IMR-90 (cell line): Measurements from ENCODE around the gene CD300C.

Experiments used
- BHLHE40 ChIP-seq: fragments of 150-350 bp; IDR thresholded peaks from 2 replicates; pipeline ENCODE4 v1.6.1; 2016; ENCODE audit warnings: mild to moderate bottlenecking, low read depth, low read length
- CEBPB ChIP-seq: IDR thresholded peaks from 2 replicates; pipeline ENCODE4 v1.6.1; 2012; ENCODE audit warnings: low read depth, low read length, improper control_type of control experiment
- FOS ChIP-seq: fragments of 150-350 bp; IDR thresholded peaks from 2 replicates; pipeline ENCODE4 v1.6.1; 2016; ENCODE audit warnings: low read depth, low read length
- MAZ ChIP-seq: IDR thresholded peaks from 2 replicates; pipeline ENCODE4 v1.6.1; 2012; ENCODE audit warnings: low read depth, mild to moderate bottlenecking, low read length, improper control_type of control experiment, moderate library complexity, borderline replicate concordance
- POLR2A ChIP-seq: IDR thresholded peaks from 2 replicates; pipeline ENCODE4 v1.6.1; 2012; ENCODE audit warnings: mild to moderate bottlenecking, low read depth, low read length
- RAD21 ChIP-seq: IDR thresholded peaks from 2 replicates; pipeline ENCODE4 v1.6.1; 2012; ENCODE audit warnings: low read length, improper control_type of control experiment
- RFX5 ChIP-seq: IDR thresholded peaks from 2 replicates; pipeline ENCODE4 v1.8.0; 2012; ENCODE audit warnings: low read depth, mild to moderate bottlenecking, low read length, moderate library complexity
- SMC3 ChIP-seq: fragments of 150-350 bp; IDR thresholded peaks from 2 replicates; pipeline ENCODE4 v1.6.1; 2016; ENCODE audit warnings: low read depth, mild to moderate bottlenecking, antibody characterized with exemption, low read length, moderate library complexity
- TF ChIP-seq, protein P1 (sequence below): conservative IDR thresholded peaks from 2 replicates; pipeline ENCODE4 v1.5.1; 2012; ENCODE audit warnings: mild to moderate bottlenecking, low read depth, low read length, improper control_type of control experiment
- TF ChIP-seq, protein P2 (sequence below): fragments of 150-350 bp; IDR thresholded peaks from 2 replicates; pipeline ENCODE4 v1.6.1; 2016; ENCODE audit warnings: low read depth, mild to moderate bottlenecking, low read length, moderate library complexity, borderline replicate concordance

DNA sequence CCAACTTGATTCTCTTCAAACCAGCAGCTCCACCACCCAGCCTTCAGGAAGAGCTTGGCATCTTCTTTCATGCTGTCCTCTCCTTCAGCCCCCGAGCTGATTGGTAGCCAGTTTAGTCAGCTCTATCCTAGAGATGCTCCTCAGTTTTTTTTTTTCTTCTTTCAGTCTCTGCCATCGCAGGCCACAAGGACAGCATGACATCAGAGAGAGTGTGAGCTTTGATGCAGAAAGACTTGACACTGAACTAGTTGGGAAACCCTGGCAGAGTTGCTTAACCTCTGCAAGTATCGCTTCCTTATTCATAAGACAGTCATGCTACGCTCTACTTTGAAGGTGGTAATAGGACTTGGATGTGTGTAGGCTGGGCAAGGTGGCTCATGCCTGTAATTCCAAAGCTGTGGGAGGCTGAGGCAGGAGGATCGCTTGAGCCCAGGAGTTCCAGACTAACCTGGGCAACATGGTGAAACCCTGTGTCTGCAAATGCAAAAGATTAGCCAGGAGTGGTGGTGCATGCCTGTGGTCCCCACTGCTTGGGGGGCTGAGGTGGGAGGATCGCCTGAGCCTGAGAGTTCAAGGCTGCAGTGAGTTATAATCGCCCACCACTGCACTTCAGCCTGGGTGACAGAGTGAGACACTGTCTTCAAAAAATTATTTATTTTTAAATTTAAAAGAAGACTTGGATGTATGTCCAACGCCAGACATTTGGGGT, 17.3 kb downstream of the CD300C start:
- TF ChIP-seq FOS (no peak), SMC3 (no peak), MAZ (no peak), CEBPB (no peak), RAD21 (no peak), POLR2A (no peak), RFX5 (no peak), BHLHE40 (no peak)
- TF ChIP-seq, protein P1, sequence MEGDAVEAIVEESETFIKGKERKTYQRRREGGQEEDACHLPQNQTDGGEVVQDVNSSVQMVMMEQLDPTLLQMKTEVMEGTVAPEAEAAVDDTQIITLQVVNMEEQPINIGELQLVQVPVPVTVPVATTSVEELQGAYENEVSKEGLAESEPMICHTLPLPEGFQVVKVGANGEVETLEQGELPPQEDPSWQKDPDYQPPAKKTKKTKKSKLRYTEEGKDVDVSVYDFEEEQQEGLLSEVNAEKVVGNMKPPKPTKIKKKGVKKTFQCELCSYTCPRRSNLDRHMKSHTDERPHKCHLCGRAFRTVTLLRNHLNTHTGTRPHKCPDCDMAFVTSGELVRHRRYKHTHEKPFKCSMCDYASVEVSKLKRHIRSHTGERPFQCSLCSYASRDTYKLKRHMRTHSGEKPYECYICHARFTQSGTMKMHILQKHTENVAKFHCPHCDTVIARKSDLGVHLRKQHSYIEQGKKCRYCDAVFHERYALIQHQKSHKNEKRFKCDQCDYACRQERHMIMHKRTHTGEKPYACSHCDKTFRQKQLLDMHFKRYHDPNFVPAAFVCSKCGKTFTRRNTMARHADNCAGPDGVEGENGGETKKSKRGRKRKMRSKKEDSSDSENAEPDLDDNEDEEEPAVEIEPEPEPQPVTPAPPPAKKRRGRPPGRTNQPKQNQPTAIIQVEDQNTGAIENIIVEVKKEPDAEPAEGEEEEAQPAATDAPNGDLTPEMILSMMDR = no peak
- TF ChIP-seq, protein P2, sequence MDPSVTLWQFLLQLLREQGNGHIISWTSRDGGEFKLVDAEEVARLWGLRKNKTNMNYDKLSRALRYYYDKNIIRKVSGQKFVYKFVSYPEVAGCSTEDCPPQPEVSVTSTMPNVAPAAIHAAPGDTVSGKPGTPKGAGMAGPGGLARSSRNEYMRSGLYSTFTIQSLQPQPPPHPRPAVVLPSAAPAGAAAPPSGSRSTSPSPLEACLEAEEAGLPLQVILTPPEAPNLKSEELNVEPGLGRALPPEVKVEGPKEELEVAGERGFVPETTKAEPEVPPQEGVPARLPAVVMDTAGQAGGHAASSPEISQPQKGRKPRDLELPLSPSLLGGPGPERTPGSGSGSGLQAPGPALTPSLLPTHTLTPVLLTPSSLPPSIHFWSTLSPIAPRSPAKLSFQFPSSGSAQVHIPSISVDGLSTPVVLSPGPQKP = no peak
